GM21423 (cell line): ENCODE measurements around the gene ZNF341.

ENCODE experiments used
- ATAC-seq: cut with Tn5 transposase; IDR thresholded peaks from one replicate; pipeline ENCODE4 v1.9.1; 2021; ENCODE audit warnings: mild to moderate bottlenecking, moderate library complexity; ENCODE audit not compliant: unreplicated experiment

ZNF341 gene

DNA sequence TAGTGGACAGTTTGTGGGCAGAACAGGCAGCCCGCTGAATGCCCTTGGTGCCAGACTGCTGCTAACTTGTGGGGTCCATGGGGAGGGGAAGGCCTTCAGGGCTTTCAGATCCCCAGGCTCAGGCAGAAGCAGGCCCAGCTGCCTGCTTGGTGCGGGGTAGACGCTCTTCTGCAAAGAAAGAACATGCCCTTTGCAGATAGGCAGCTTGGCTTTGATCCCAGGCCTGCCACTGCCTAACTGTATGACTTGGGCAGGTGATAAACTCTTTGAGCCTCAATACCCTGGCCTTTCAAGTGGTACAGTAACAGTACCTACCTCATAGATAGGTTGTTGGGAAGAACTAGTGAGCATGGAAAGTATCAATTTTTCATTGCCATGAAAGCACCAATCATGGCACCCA is 107.8 kb downstream of the ZNF341 start:
- ATAC-seq = no peak

GRCh38 chr20:33840160-33840559 is 108.4 kb downstream of the ZNF341 start:
- no peak for ATAC-seq

DNA sequence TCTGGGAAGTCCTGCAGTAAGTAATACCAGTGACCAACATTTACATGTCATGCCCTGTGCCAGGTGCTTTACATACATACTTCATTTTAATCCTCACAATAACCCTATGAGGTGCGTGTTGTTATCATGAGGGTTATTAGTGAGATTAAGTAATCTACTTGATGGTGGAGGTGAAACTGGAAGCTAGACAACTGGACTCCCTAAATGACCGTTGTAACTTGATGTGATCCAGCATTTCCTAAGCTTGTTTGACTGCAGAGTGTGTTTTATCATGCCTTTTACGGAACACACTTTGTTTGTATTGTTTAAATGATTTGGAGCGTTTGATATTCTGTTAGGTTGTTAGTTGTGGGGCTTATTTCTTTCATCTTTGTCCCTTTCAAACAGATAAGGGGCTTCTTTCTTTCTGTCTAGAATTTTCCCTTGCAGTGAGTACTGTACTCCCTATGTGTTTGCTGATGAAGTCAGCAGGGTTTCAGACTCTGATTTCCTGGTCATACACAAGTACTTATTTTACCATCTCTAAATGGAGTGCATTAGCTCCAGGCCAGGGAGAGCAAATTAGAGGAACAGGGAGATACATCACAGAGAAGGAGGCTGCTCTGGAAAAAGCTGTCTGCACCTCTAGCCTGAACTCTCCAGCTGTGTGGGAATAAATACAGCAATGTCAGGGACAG is 109.1 kb downstream of the ZNF341 start:
- no peak for ATAC-seq

GRCh38 chr20:33841436-33841799 is 109.6 kb downstream of the ZNF341 start:
- ATAC-seq = no peak
